ENCODE measurements around the gene SEMA3C.

DNA sequence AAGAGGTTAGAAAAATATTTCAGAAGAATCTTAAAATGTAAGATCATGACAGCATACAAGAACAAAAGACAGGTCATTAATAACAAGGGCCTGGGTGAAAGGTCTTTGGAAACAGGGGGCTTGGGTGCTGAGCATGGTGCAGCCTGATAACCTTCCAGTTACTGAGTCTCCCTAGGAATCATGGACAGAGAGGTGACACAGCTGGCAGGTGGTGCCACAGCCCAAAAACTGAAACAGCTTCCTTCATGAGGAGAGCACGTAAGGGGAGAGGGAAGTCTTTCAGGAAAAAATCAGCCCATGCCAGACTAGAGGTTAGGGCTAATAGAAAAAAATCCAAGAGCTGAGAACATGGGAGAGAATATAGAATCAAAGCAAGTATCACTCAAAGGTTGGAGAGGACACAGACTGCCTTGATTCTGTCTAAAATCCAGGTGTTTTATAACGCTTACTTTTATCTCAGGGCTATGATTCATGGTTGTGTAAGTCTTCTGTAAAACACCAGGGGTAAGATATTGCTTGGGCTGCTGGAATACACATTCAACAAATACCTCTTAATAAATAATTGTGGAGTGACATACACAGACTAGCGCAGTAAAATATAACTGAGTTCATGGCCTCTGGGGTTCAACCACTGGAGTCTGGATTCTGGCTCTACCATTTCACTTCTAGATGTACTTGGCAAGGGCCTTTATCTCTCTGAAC is 88.1 kb downstream of the SEMA3C start:
- TF ChIP-seq CTCF (IDR thresholded peaks at IDR 0.05 in 8 of 11, conservative IDR thresholded peaks at IDR 0.05 in 3 of 11) (no peak), POLR2AphosphoS5 (IDR thresholded peaks at IDR 0.05) (no peak)

All from spleen (tissue), 7 donors.